HG03521 (cell line): ENCODE results near the gene ANO6.

Experiments
- ATAC-seq: cut with Tn5 transposase; IDR thresholded peaks from one replicate; pipeline ENCODE4 v1.9.1; 2021; ENCODE audit warnings: mild to moderate bottlenecking, moderate library complexity; ENCODE audit not compliant: unreplicated experiment

The ANO6 gene

DNA sequence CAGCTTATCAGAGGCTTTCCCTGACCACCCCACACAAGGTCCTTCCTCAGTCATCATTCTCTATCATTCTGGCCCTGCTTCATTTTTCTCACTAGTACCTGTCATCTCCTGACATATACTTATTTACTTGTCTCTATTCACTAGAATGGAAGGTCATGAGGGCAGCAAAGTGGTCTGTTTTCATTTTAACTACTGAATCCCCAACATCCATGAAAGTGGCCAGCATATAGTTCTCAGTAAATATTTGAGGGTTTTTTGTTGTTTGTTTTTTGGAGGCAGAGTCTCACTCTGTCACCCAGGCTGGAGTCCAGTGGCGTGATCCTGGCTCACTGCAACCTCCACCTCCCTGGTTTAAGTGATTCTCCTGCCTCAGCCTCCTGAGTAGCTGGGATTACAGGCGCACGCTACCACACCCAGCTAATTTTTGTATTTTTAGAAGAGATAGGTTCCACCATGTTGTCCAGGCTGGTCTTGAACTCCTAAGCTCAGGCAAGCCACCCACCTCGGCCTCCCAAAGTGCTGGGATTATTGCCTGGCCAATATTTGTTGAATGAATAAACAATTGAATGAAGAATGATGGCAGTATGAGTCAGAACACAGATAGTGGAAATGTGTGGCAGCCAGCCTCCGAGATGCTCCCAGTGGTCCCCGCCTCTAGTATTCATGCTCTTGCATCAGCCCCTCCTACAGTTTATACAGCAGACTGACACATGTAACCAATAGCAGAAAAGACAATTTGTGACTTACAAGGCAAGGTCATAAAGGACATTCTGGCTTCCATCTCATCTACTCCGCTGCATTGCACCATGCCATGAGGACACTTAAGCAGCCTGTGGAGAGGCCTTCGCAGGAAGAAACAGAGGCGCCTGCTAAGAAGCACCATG, 7.0 kb upstream of the ANO6 start:
- ATAC-seq = no peak

DNA sequence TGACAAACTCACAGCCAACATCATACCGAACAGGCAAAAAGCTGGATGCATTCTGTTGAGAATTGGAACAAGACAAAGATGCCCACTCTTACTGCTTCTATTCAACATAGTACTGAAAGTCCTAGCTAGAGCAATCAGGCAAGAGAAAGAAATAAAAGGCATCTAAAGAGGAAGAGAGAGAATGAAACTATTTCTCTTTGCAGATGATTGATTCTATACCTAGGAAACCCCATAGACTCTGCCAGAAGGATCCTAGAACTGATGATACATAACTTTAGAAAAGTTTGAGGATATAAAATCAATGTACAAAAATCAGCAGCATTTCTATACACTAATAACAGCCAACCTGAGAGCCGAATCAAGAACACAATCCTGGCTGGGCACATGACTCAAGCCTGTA, 6.1 kb upstream of the ANO6 start:
- ATAC-seq = no peak

DNA sequence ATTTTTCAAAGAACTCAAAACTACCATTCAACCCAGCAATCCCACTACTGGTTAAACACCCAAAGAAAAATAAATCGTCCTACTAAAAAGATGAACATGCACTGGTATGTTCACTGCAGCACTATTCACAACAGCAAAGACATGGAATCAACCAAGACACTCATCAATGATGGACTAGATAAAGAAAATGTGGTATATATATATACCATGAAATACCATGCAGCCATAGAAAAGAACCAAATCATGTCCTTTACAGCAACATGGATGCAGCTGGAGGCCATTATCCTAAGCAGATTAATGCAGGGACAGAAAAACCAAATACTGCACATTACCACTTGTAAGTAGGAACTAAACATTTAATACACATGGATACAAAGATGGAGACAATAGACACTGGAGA, 3.8 kb upstream of the ANO6 start:
- ATAC-seq = no peak

DNA sequence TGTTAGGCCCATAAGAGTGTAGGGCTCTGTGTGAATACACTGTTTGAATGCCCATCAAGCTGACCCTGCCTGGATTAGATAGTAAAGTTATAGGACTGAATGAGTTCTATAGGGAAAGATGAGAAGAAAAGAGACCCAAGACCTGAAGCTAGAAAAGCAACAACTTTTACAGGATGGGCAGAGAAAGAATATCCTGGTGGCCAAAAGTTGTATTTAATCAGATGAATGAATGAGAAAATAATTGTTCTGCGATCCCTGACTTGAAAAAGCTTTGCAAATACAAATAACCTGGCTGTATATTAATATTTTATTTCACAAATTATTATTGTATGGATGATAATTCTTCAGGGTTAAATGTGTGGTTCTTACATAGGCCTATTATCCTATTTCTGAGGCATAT, 2.8 kb upstream of the ANO6 start:
- no peak for ATAC-seq

DNA sequence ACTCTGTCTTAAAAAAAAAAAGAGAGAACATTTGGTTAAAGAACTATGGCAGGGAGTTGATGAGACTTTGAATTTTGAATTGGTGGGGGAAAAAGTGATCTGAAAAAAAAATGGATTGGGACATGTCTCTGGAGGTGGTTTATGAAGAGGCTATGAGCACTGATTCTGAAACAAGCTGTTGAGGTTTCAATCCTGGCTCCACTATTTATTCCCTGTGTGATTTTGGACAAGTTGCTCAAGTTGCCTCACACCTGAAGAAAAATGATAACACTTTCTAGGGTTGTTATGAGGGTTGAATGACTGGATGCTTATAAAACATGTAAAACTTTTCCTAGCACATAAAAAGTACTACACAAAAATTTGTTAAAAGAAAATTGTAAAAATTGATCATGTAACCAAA, 1.8 kb upstream of the ANO6 start:
- no peak for ATAC-seq

DNA sequence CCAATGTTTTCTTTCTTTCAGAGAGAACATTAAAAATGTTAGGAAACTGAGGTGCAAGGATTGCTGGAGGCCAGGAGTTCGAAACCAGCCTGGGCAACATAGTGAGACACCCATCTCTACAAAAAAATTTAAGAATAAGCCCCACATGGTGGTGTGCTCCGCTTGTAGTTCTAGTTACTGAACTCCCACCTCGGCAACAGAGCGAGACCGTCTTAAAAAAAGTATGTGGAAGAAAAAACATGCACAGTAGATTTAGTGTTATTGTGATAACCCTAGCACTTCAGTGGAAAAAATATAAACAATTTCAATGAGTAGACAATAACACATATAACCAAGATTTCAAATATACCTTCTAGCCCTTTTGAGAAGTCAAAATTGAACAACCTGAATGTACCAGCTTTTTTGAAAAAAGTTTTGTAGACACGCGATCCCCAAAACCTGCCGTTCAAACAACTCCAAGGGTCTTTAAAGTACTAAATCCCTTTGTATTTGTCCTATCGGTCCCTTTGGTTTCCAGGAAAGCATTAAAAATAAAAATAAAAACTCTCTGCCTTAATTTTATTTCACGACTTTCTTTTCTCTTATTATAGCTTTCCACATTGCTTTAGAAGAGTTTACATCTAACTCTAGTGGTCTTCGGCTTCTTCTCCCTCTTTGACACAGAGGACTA, 1.0 kb upstream of the ANO6 start:
- no peak for ATAC-seq

DNA sequence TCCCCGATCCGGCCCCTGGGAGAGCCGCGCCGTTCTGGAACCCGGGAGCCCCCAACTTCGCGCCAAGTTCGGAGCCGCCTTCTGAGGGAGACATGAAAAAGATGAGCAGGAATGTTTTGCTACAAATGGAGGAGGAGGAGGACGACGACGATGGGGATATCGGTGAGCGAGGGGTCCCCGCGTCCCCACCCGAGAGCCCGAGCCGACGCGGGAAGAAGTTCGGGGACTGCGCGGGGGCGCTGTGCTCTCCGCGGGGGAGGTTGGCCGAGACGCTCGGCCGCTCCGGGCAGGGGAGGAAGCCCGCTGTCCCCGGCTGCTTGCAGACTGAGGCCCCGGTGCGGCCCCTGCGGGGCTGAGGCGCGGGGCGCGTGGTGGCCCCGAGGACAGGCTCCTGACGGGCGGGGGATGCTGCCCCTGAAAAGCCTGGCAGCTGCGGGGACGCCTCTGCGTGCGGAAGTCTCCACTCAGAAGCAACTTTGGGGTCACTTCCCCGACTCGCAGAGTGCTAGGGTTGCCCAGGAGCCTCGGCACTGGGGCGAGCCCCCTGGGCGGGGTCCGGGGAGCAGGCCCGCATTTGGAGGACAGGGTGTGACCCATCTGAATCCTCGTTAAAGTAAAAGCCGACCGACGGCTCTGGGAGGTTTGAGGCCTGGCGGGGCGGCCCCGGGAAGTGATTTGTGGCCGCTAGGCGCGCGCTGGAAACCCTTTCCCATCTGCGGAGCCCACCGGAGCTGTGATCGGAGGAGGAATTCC, 511 bp downstream of the ANO6 start:
- ATAC-seq = peak; percentile 31

DNA sequence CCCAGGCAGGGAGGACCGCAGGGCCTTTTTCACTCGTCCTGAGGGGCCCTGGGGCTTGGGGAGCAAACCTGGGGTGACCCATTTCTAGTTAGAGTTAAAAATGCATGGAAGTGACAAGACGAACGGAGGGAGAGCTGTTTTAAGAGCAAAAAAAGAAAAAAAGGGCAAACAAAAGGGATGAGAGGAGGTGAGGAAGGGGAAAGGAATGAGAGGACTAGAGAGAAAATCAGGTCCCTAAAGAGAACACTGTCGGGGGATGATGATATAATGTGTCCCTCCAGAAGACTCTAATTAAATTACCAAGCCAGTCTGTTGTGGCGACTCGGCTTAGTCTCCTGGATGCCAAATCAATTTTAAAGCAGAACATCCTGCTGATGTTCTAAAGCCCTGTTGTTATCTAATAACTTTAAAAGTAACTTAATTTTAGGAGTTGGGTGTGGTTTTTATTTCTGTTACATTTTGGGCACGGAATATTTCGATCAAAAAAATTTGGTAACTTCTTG, 1.1 kb downstream of the ANO6 start:
- no peak for ATAC-seq

DNA sequence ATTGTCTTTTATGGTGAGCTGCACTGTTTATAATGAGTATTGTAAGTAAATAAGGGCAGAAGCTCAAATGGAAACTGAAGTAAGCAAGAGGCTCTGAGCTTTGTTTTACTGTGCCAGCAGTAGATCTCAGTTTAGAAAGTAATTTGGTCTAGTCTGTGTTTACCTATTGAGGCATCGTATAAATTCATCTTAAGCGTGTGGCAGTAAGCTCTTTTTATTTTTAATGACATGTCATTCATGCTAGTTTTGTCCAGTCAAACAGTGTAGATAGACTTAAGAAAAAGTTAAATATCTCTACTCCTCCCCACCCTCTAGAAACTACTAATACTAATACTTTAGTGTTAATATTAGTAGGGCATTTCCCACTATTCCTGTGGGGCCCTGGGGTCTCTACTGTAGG, 2.0 kb downstream of the ANO6 start:
- ATAC-seq = no peak

DNA sequence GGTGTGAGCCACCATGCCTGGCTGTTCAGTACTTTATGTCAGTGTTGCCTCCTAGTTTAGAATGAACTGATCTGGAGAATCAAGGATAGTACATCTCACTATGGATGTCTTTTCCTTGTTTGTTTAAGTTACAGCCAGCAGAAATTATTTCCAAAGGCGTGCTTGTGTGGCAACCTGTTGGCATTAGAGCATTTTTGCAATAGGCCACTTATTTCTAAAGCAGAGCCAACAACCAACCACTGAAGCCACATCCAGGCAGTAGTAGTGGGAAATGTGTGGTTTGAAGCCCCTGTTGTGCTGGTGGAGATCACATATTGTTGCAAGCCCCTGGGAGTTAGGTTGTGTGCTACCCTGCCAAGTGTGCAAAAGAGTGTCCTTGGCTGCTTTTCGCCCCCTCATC, 3.7 kb downstream of the ANO6 start:
- ATAC-seq = no peak

DNA sequence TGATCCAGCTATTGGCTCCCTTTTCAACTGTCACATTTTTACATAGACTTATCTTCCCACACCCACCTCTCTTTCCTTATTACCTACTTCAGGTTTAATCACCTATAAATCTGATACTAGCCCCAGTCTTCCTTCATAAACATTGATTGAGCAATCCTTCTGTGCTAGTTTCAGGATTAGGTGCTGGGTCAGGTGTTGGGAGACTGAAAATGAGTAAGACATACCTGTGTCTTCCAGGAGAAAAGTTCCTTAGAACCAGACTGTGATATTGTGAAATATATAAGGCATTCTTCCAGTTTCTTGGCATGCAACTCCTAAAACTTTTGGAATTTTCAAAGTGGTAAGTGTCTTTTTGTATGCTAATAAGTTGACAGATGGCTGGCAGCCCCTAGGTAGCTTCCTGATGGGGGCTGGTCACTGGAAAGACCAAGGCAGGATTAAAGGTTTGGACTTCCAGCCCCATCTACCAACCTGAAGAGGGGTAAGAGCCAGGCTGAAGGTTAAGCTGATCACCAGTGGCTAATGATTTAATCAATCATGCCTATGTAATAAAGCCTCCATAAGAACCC, 4.6 kb downstream of the ANO6 start:
- no peak for ATAC-seq

DNA sequence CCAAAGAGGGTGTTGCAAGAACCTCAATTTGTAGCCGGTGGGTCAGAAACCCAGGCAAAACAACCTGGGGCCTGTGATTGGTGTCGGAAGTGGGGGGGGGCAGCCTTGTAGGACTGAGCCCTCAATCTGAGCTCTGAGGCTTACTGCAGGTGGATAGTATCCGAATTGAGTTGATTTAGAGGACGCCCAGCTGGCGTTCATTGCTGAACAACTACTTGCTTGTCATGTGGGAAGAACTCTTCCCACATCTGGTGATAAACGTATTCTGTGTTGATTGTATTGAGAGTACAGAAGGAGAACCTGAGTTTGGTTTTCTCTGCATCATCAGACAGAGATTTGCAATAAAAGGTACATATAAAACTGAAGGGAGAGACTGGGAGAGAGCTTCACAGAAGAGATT, 5.1 kb downstream of the ANO6 start:
- ATAC-seq = no peak

DNA sequence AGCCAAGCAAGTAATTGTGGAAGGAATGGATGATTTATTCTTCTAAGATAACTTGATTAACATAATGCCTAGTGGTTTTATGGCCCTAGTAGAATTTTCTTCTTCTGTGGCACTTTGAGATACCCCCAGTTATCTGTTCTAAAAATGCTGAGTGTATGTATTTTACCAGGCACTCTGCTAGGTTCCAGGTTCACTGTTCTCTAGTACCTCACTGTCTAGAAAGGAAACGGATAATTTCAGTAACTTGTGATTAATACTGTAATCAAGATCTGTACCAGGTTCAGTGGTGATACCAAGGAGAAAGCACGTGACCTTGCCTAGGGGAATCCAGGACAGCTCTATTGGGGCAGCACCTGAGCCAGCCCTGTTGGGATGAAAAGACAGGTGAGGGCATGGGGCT, 8.0 kb downstream of the ANO6 start:
- no peak for ATAC-seq

DNA sequence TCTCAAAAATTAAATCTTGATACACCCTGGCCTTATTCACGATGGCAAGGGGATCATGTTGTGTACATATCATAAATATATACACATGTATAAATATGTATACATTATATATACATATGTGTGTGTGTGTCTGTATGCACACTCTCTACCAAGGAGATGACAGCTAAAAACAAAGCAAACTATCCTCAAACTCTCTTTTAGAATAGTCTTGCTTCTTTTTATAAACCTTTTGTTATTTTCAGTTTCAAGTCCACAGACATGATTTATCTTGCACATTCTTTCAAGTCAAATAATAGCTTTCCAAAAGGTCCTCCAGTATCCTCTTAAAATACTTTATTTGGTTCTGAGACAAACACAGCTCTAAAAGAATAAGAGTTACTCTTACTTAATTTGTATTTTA, 8.4 kb downstream of the ANO6 start:
- ATAC-seq = no peak

DNA sequence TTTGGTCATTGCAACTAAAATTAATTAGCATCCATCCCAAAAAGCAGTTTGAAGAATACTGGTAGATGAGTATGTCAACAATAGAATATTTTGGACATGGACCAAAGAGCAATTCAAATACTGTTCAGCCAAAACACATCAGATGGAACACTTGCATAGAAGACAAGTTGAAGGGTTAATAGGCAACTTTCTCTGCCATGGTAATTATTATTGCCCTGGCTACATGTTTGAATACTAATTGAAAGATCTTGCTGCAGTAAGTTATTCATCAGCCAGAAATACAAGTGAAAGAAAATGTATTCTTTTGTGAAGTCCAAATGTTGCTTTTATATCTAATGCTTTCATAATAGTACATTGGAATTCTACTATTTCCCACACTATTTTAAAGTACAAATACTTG, 10.1 kb downstream of the ANO6 start:
- ATAC-seq = no peak

DNA sequence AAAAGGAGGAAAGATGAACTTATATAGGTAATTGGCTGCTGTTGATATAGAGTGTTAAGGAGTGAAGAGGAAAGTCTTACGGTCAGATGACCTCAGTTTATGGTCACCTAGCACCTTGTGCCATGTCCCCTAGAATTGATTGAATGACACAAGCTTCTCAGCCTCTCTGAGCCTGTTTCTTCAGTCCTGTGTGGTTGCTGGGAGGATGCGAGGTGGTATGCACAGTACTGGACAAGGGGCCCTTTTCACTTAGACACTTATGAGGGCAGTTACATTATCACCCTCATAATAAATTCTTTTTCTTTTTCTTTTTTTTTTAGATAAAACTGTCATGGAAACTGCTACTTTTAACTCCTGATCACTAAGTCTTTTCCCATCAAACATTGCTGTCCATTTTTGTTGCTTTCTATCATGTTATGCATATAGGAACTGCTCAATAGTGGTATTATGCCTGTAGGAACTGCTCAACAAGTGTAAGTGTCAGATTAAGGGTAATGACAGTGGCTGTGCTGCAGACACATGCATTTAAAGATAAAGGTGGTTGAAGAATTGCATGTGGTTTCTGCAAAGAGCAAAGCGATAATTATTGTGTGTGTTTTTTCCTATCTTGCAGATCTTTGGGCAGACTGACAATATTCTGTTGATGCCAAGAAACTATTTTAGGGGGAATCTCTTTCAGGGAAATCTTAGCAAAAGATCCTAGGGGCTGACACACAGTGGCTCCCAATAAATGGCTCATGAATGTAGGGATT, 11.6 kb downstream of the ANO6 start:
- no peak for ATAC-seq

DNA sequence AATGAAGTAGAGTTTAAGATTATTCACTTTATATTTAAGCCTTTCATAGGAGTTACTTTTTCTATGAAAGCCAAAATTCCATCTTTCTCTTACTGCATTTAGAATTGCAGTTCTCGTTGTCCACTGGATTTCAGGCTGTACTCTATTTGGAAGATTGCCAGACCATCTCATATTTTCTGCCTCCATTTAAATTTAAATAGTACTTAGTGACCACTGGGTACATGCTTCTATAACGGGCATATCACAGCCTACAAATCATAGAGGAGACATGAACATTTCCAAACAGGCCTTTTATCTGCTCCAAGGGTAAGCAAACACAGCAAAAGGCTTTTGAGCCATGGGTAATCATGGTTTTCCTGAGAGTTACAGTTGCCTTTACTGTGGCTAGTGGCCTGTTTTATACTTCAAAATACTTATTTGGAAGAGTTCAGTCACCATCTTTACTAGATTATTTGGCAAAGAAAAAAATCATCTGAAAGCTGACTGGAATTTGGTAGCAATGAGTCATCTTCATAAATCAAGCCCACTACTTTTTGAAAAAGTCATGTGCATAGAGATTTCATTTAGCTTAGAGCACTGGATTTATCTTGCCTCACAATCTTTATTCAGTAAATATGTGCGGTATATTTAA, 15.7 kb downstream of the ANO6 start:
- ATAC-seq = no peak

DNA sequence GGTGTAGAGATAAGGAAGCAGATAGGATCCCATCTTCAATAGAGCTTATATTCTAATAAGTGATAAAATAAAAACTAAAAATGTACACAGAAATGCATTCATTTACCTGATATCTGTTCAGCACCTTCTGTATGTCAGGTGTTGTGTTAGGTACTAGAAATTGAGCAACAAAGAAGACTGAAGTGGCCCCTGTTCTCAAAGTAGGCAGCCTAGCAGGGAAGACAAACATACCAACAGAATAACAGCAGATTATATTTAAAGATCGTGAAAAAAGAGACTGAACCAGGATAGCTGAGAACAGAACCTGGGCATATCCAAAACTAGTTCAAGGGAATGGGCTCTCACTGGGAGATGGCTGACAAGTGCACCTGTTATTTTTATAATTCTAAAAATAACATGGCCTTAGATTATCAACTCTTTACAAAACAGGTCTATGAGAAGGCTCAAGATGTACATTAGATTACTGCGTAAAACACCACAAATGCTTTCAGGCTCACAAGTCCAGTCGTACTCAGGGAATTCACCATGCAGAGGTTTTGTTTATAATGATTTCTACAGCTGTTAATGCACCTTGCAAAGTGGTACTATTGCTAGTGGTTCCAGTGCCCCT, 16.4 kb downstream of the ANO6 start:
- no peak for ATAC-seq

DNA sequence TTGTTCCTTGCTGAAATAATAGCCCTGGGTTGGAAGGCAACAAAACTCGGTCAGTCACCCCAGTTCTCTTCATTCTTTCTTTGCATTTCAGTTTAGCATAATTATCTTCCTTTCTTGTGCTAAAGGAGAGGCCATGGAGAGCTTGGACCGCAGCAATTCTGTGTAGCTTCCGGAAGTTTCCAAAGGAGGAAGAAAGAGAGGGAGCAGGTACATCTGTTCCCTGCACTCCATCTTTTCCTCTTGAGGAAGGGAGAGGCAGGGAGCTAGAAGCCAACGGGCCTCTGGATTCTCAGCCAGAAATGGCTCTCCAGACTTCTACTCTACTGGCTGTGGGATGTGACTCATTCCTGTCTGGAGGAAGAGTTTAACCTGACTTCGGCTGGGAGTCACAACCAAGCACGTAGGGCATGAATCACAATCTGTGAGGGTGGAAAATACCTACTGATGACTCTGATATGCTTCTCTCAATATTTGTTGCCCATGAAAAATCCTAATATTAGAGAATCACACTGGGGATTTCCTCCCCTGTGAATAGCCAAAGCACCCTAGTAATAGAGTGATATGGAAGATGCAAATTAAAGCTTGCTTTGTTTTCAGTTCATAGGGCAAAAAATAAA, 17.0 kb downstream of the ANO6 start:
- ATAC-seq = no peak
